HAP-1 (cell line): ENCODE measurements around the gene SYNJ2.

Experiments
- DNase-seq, 2 experiments: peaks; one replicate each; pipeline ENCODE4 v3.0.0-alpha.2; 2016 to 2020; ENCODE audit warnings: low spot score in 2 of 2
- H3K27me3 ChIP-seq: fragments of 250-450 bp; sonication (Bioruptor Pico); 2 replicates; pipeline ENCODE4 v1.5.1; 2020; ENCODE audit warnings: low read depth, mild to moderate bottlenecking, moderate library complexity
- H3K36me3 ChIP-seq: fragments of 250-450 bp; sonication (Bioruptor Pico); replicated peaks from 2 replicates; pipeline ENCODE4 v1.5.1; 2020; ENCODE audit warnings: mild to moderate bottlenecking
- H3K4me1 ChIP-seq: fragments of 250-450 bp; sonication (Bioruptor Pico); 2 replicates; pipeline ENCODE4 v1.5.1; 2020; ENCODE audit warnings: mild to moderate bottlenecking
- H3K4me3 ChIP-seq: fragments of 250-450 bp; sonication (Bioruptor Pico); 2 replicates; pipeline ENCODE4 v1.5.1; 2020; ENCODE audit warnings: mild to moderate bottlenecking, moderate library complexity
- H3K9me3 ChIP-seq: fragments of 250-450 bp; sonication (Bioruptor Pico); 2 replicates; pipeline ENCODE4 v1.5.1; 2020; ENCODE audit warnings: mild to moderate bottlenecking, moderate library complexity
- in situ Hi-C: fragments of 300-500 bp; cut with MboI; formaldehyde crosslinking; loops from 3 replicates; pipeline ENCODE4 v1.14.3; 2020; ENCODE audit warnings: low sequenced_read_pairs, inconsistent platforms, mixed read lengths

The SYNJ2 gene

DNA sequence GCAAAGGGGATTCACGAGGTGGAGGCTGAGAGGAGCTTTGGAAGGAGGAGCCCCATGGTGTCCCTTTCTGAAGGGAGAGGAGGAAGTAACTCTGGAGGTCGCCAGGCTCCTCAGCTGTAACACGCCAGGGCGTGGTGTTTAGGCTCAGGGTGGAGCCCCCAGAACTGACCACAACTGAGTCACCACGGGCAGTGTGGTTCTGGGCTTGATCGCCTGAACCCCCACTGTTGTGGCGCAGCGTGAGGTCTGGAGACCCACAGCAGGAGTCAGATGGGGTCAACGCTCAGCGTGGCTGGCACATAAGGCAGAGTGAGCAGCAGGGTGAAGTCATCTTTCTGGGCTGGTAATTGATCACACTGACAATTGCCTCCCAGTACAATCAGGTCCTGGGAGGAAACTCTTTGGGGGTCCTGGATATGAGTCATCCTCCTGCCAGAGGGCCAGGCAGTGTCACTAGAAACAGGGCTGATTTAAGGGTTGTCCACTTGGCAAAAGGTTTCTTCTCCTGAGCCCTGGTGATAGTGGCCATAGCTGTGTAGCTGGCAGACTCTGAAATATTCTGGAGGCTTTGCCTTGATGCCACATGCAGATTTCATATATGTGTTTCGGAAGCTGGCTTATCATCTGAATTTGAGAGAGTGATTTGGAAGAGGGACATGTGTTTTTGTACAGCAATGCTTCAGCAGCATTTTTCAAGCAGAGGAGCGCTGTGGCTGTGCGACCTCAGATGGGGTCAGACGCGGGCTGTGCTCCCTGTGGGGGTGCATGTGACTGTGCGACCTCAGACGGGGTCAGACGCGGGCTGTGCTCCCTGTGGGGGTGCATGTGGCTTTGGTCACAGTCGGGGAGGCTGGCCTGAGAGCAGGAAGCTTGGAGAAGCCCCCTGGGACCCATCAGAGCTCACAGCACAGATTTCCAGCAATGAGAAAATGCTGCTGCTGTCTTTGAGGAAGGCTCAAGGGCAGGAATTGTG, 50.0 kb downstream of the SYNJ2 start:
- no peak for DNase-seq
- Histone ChIP-seq H3K4me1 (no peaks in the 10 kb centered on the region), H3K4me3 (no peak overlapping the region), H3K36me3 (0 out of 2 replicates have a peak, but pooled peaks cover 2% of the 10 kb centered on the region), H3K9me3 (no peaks in the 10 kb centered on the region), H3K27me3 (no peaks in the 10 kb centered on the region)
- in situ Hi-C loops, result no loop called here

- H3K36me3 ChIP-seq, result 0 out of 2 replicates have a peak, but pooled peaks cover 2% of the 10 kb centered on the region
- no peaks in the 10 kb centered on the region for H3K9me3 ChIP-seq
- H3K4me1 ChIP-seq, result no peaks in the 10 kb centered on the region
- DNase-seq, result no peak
- no peak overlapping the region for H3K4me3 ChIP-seq
- no peaks in the 10 kb centered on the region for H3K27me3 ChIP-seq
- in situ Hi-C loops, result no loop called here
Observed at GRCh38 chr6:158032354-158032733, 50.7 kb downstream of the SYNJ2 start.

DNA sequence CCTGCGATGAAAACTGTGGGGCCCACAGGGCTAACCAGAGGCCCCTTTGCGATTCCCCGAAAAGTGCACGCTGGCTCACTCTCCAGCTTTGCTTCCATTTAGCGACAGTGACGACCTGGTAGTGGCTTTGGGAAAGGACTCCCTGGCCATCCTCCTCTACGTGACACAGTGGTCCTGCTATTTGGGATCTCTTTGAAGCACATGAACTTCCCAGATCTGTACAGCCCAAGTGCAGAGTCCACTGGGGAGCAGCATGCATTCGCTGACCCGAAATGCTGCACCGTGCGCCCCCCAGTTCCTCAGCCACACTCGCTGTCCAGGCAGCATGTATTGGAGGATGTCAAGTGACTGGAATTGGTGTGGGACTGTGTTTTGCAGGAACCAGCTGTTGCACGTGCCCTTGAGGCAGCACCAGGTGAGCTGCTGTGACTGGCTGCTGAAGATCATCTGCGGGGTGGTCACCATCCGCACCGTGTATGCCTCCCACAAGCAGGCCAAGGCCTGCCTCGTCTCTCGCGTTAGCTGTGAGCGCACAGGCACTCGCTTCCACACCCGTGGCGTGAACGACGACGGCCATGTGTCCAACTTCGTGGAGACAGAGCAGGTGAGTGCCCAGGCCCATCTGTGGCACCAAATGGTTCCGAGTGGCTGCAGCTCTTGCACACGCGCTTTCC, 51.6 kb downstream of the SYNJ2 start:
- no peak for DNase-seq
- no peak overlapping the region for H3K4me3 ChIP-seq
- 0 out of 2 replicates have a peak, but pooled peaks cover 2% of the 10 kb centered on the region for H3K36me3 ChIP-seq
- H3K27me3 ChIP-seq, result no peaks in the 10 kb centered on the region
- no peaks in the 10 kb centered on the region for H3K9me3 ChIP-seq
- H3K4me1 ChIP-seq, result no peaks in the 10 kb centered on the region
- in situ Hi-C loops, result no loop called here

- H3K4me1 ChIP-seq, result no peaks in the 10 kb centered on the region
- in situ Hi-C loops, result no loop called here
Observed at GRCh38 chr6:158033751-158034702, 52.4 kb downstream of the SYNJ2 start.

GRCh38 chr6:158036261-158036660, 54.6 kb downstream of the SYNJ2 start:
- no peaks in the 10 kb centered on the region for H3K9me3 ChIP-seq
- no peaks in the 10 kb centered on the region; the same call in 1 of the 2 replicates for H3K4me1 ChIP-seq
- no peak for DNase-seq
- no peaks in the 10 kb centered on the region for H3K27me3 ChIP-seq
- in situ Hi-C loops, result no loop called here
- H3K36me3 ChIP-seq, result 0 out of 2 replicates have a peak, but pooled peaks cover 2% of the 10 kb centered on the region
- no peak overlapping the region for H3K4me3 ChIP-seq

More at GRCh38 chr6:158033751-158034702, 52.4 kb downstream of the SYNJ2 start:
- Histone ChIP-seq H3K27me3 (no peaks in the 10 kb centered on the region), H3K9me3 (no peaks in the 10 kb centered on the region), H3K36me3 (0 out of 2 replicates have a peak, but pooled peaks cover 2% of the 10 kb centered on the region), H3K4me3 (no peak overlapping the region)
- DNase-seq, result no peak

GRCh38 chr6:158037021-158037420, 55.4 kb downstream of the SYNJ2 start:
- Histone ChIP-seq H3K36me3 (0 out of 2 replicates have a peak, but pooled peaks cover 2% of the 10 kb centered on the region), H3K4me3 (no peak overlapping the region)
- in situ Hi-C loops, result no loop called here

DNA sequence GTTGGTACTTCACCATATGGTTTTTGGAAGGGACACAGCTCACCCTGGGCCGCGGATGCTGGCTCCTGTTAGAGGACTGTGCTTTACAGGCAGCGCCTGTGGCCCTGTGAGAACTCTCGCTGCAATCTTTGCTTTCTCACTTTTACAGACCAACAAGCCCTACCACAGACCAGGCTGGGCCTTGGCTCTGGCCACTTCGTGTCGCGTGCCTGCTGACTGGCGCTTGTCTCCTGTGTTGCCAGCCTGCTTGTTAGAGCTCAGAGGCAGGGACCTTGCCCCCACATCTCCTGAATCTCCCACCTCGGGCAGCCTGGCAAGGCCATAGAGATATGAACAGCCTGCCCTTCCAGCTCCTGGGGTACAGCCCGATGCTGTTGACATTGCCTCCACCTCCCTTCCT, 56.1 kb downstream of the SYNJ2 start:
- Histone ChIP-seq H3K36me3 (0 out of 2 replicates have a peak, but pooled peaks cover 2% of the 10 kb centered on the region), H3K4me1 (no peaks in the 10 kb centered on the region; the same call in 1 of the 2 replicates), H3K9me3 (no peaks in the 10 kb centered on the region), H3K27me3 (no peaks in the 10 kb centered on the region), H3K4me3 (no peak overlapping the region)
- in situ Hi-C loops, result no loop called here
- no peak for DNase-seq

More at GRCh38 chr6:158037021-158037420, 55.4 kb downstream of the SYNJ2 start:
- Histone ChIP-seq H3K4me1 (no peaks in the 10 kb centered on the region; the same call in 1 of the 2 replicates), H3K27me3 (no peaks in the 10 kb centered on the region), H3K9me3 (no peaks in the 10 kb centered on the region)
- no peak for DNase-seq

- Histone ChIP-seq H3K4me3 (no peak overlapping the region), H3K4me1 (no peaks in the 10 kb centered on the region; the same call in 1 of the 2 replicates), H3K9me3 (no peaks in the 10 kb centered on the region), H3K36me3 (0 out of 2 replicates have a peak, but pooled peaks cover 2% of the 10 kb centered on the region), H3K27me3 (no peaks in the 10 kb centered on the region)
- in situ Hi-C loops, result no loop called here
- DNase-seq, result no peak
Observed at GRCh38 chr6:158038291-158039177, 56.9 kb downstream of the SYNJ2 start.

- H3K36me3 ChIP-seq, result 0 out of 2 replicates have a peak, but pooled peaks cover 2% of the 10 kb centered on the region
- no peak overlapping the region for H3K4me3 ChIP-seq
- no peaks in the 10 kb centered on the region; the same call in 1 of the 2 replicates for H3K4me1 ChIP-seq
- DNase-seq, result no peak
- in situ Hi-C loops, result no loop called here
- H3K9me3 ChIP-seq, result no peaks in the 10 kb centered on the region
- no peaks in the 10 kb centered on the region for H3K27me3 ChIP-seq
Observed at GRCh38 chr6:158039178-158039557, 57.5 kb downstream of the SYNJ2 start.

- in situ Hi-C loops, result no loop called here
- Histone ChIP-seq H3K9me3 (no peaks in the 10 kb centered on the region), H3K4me3 (no peak overlapping the region), H3K27me3 (no peaks in the 10 kb centered on the region), H3K36me3 (0 out of 2 replicates have a peak, but pooled peaks cover 2% of the 10 kb centered on the region), H3K4me1 (no peaks in the 10 kb centered on the region; the same call in 1 of the 2 replicates)
- no peak for DNase-seq
Observed at GRCh38 chr6:158039571-158040050, 57.9 kb downstream of the SYNJ2 start.

- in situ Hi-C loops, result no loop called here
- no peak for DNase-seq
- H3K27me3 ChIP-seq, result no peaks in the 10 kb centered on the region
- H3K9me3 ChIP-seq, result no peaks in the 10 kb centered on the region
- H3K4me1 ChIP-seq, result no peaks in the 10 kb centered on the region; the same call in 1 of the 2 replicates
- 0 out of 2 replicates have a peak, but pooled peaks cover 1% of the 10 kb centered on the region for H3K36me3 ChIP-seq
- H3K4me3 ChIP-seq, result no peak overlapping the region
Observed at GRCh38 chr6:158040051-158040803, 58.6 kb downstream of the SYNJ2 start.
